Epithelial cell of umbilical artery (primary cell): ENCODE results near the gene PDE6D. TPM values are rescaled to one million over a fixed set of nuclear protein-coding genes. Genes with fewer than 3 reads are reported as not detected.

ENCODE experiments used
- total RNA-seq: library from RNA; depleted of rRNA; stranded (reverse); fragments of >200 nt; gene quantifications from 2 replicates; pipeline ENCODE4 v1.2.3, GENCODE V29; 2014

The PDE6D gene
- total RNA-seq, result 22.4 and 28.0 TPM in 2 replicates

GRCh38 chr2:231780909-231781797 lies at the start of gene PDE6D:
TSS of gene PDE6D (minus strand) at chr2:231781282. CDS start at chr2:231781114, 168 bp downstream.

GRCh38 chr2:231786177-231786916 lies 5.3 kb upstream of the PDE6D start, which contains the start of gene COPS7B:
TSS of gene COPS7B (plus strand) at chr2:231786445. CDS start at chr2:231788571, 2,126 bp downstream.

GRCh38 chr2:231707927-231708772 lies 72.9 kb downstream of the PDE6D start, which contains the start of gene PTMA:
TSS of gene PTMA (plus strand) at chr2:231708525. CDS start at chr2:231708707, 182 bp downstream.

Other genes starting within 250 kb of the PDE6D start
- gene TEX44, start 188.4 kb downstream of the PDE6D start, total RNA-seq, result not detected in 2 replicates
- gene PTMA, start 72.8 kb downstream of the PDE6D start, total RNA-seq, result 1,125 and 1,429 TPM in 2 replicates
- gene COPS7B, start 5.2 kb upstream of the PDE6D start, total RNA-seq, result 12.7 and 17.9 TPM in 2 replicates
- gene NPPC, start 145.1 kb upstream of the PDE6D start, total RNA-seq, result 0.32 TPM in 1 of 2 replicates, not detected in the other
- gene DIS3L2, start 180.4 kb upstream of the PDE6D start, total RNA-seq, result 19.8 and 20.7 TPM in 2 replicates